ENCODE measurements around the gene FAM193A. TPM values are rescaled to one million over a fixed set of nuclear protein-coding genes. Genes with fewer than 3 reads are reported as not detected.
A peak's percentile ranks its signal among the peaks of the same experiment; 100 is the strongest.
"Not testable (repeated sequence)": the region's sequence is repeated elsewhere in the genome, so short reads cannot be mapped to it uniquely, and the experiment has no call there.

Gene FAM193A
- total RNA-seq, 6 experiments from 2014 or later, result 20.4 to 22.3 (median 20.8) TPM

- no peak for DNase-seq
Measured at GRCh38 chr4:2733844-2734574, 197.6 kb downstream of the FAM193A start.

GRCh38 chr4:2734612-2735011, 198.2 kb downstream of the FAM193A start:
- no peak for TF ChIP-seq CTCF (IDR thresholded peaks at IDR 0.05)
- no peak overlapping the region for H3K4me3 Mint-ChIP-seq
- peaks cover 46% of the 10 kb centered on the region for H3K36me3 Mint-ChIP-seq (ENCODE audit: low read depth)
- DNase-seq, result no peak
- H3K27ac Mint-ChIP-seq, result no peak overlapping the region
- H3K27me3 Mint-ChIP-seq (ENCODE audit: insufficient read depth), result peaks cover 5% of the 10 kb centered on the region; the same call in 1 of the 2 replicates
- peaks cover 11% of the 10 kb centered on the region; the same call in 1 of the 2 replicates for H3K4me1 Mint-ChIP-seq (ENCODE audit: low read depth)
- peaks cover 15% of the 10 kb centered on the region for H3K9me3 Mint-ChIP-seq

More at GRCh38 chr4:2733844-2734574, 197.6 kb downstream of the FAM193A start:
- H3K4me3 Mint-ChIP-seq, result no peak overlapping the region
- no peak for TF ChIP-seq CTCF (IDR thresholded peaks at IDR 0.05)
- peaks cover 5% of the 10 kb centered on the region; the same call in 1 of the 2 replicates for H3K27me3 Mint-ChIP-seq (ENCODE audit: insufficient read depth)
- H3K27ac Mint-ChIP-seq, result no peak overlapping the region
- H3K36me3 Mint-ChIP-seq (ENCODE audit: low read depth), result peaks cover 46% of the 10 kb centered on the region
- H3K9me3 Mint-ChIP-seq, result peaks cover 15% of the 10 kb centered on the region
- H3K4me1 Mint-ChIP-seq (ENCODE audit: low read depth), result peaks cover 11% of the 10 kb centered on the region; the same call in 1 of the 2 replicates

- Mint-ChIP-seq H3K4me1 (ENCODE audit: low read depth) (peaks cover 13% of the 10 kb centered on the region), H3K9me3 (peaks cover 15% of the 10 kb centered on the region), H3K36me3 (ENCODE audit: low read depth) (peaks cover 54% of the 10 kb centered on the region), H3K4me3 (no peak overlapping the region), H3K27me3 (ENCODE audit: insufficient read depth) (peaks cover 8% of the 10 kb centered on the region), H3K27ac (no peak overlapping the region)
- no peak for DNase-seq
- no peak for TF ChIP-seq CTCF (IDR thresholded peaks at IDR 0.05)
Measured at GRCh38 chr4:2735869-2736268, 199.4 kb downstream of the FAM193A start.

- Mint-ChIP-seq H3K9me3 (peaks cover 15% of the 10 kb centered on the region), H3K36me3 (ENCODE audit: low read depth) (peaks cover 52% of the 10 kb centered on the region), H3K4me1 (ENCODE audit: low read depth) (peaks cover 26% of the 10 kb centered on the region)
- H3K27ac Mint-ChIP-seq; H3K27me3 Mint-ChIP-seq (ENCODE audit: insufficient read depth); DNase-seq; H3K4me3 Mint-ChIP-seq: not testable (repeated sequence)
Measured at GRCh38 chr4:2738296-2738695, 201.8 kb downstream of the FAM193A start.

- Mint-ChIP-seq H3K4me3 (no peak overlapping the region), H3K27me3 (ENCODE audit: insufficient read depth) (peaks cover 3% of the 10 kb centered on the region), H3K4me1 (ENCODE audit: low read depth) (peaks cover 39% of the 10 kb centered on the region), H3K9me3 (peaks cover 2% of the 10 kb centered on the region), H3K27ac (peak overlapping the region; percentile 53), H3K36me3 (ENCODE audit: low read depth) (peaks cover 36% of the 10 kb centered on the region)
- peak; percentile 25 for DNase-seq
- no peak for TF ChIP-seq CTCF (IDR thresholded peaks at IDR 0.05)
Measured at GRCh38 chr4:2741626-2742025, 205.2 kb downstream of the FAM193A start.

- H3K27me3 Mint-ChIP-seq (ENCODE audit: insufficient read depth), result peaks cover 3% of the 10 kb centered on the region
- no peak overlapping the region for H3K4me3 Mint-ChIP-seq
- H3K36me3 Mint-ChIP-seq (ENCODE audit: low read depth), result peaks cover 34% of the 10 kb centered on the region
- peaks cover 43% of the 10 kb centered on the region for H3K4me1 Mint-ChIP-seq (ENCODE audit: low read depth)
- peak overlapping the region; percentile 53 for H3K27ac Mint-ChIP-seq
- no peak for DNase-seq
- TF ChIP-seq CTCF (IDR thresholded peaks at IDR 0.05), result no peak
- H3K9me3 Mint-ChIP-seq, result no peaks in the 10 kb centered on the region
Measured at GRCh38 chr4:2742081-2742822, 205.8 kb downstream of the FAM193A start.
